Right lobe of liver (tissue), 4 donors: ENCODE data around the gene HOXD13.

Source experiments
- POLR2A ChIP-seq: fragments of 450-650 bp; IDR thresholded peaks from one replicate; pipeline ENCODE4 v1.6.1; 2017; ENCODE audit warnings: antibody characterized with exemption, mild to moderate bottlenecking
- TF ChIP-seq, protein P1 (sequence below), 4 donors: fragments of 200-600 bp in 3 of 4; fragments of 450-650 bp in 1 of 4; IDR thresholded peaks; one replicate each; pipeline versions ENCODE4 v1.5.1 to v1.8.0; 2016 to 2022; ENCODE audit warnings: antibody characterized with exemption in 4 of 4, mild to moderate bottlenecking in 2 of 4
- donor health status: DM: no; HTN: no; CAD: no.
- donor health status: DM: no; HTN: no; CAD: no.
- donor health status: DM: no; HTN: yes; CAD: no.

DNA sequence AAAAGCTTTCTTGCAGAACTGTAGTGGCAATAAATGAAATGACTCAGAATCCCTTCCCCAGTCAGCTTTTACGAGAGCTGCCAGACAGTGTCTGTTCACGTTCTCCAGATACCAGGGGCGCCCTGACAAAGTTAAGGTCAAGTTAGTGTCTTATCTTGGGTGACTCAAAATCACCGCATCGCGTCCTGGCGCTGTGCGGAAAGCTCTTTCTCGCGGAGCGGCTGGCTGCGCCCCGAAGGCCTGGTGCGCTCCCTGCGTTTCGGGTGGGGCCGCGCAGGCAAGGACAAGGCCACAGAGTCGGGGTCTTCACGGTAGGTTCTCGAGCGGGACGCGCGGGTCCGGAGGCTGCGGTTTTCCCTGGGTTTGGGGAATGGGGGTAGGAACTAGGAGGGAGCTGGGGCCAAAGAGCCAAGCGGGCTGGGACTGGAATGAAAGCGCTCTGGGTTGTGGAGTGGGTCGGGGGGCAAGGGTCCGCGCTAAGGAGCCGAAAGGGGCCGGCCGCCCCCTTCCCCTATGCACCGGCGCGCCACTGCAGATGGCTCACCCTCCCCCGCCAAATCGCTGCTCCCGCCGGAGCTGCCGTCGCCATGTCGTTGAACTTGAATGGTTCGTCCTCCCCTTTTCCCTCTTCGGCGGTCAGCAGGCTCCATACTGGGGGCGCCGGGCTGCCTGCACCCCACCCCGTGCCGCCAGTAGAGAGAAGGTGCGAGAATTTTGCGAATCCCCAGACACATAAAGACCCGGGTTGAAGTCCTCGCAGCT, 12.0 kb downstream of the HOXD13 start:
- TF ChIP-seq, protein P1, sequence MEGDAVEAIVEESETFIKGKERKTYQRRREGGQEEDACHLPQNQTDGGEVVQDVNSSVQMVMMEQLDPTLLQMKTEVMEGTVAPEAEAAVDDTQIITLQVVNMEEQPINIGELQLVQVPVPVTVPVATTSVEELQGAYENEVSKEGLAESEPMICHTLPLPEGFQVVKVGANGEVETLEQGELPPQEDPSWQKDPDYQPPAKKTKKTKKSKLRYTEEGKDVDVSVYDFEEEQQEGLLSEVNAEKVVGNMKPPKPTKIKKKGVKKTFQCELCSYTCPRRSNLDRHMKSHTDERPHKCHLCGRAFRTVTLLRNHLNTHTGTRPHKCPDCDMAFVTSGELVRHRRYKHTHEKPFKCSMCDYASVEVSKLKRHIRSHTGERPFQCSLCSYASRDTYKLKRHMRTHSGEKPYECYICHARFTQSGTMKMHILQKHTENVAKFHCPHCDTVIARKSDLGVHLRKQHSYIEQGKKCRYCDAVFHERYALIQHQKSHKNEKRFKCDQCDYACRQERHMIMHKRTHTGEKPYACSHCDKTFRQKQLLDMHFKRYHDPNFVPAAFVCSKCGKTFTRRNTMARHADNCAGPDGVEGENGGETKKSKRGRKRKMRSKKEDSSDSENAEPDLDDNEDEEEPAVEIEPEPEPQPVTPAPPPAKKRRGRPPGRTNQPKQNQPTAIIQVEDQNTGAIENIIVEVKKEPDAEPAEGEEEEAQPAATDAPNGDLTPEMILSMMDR (IDR thresholded peaks at IDR 0.05): no peak
- no peak for TF ChIP-seq POLR2A
